Sigmoid colon (tissue), 7 donors: ENCODE data around the gene P2RY12. TPM values are rescaled to one million over a fixed set of nuclear protein-coding genes. Genes with fewer than 3 reads are reported as not detected.

ENCODE experiments used
- DNase-seq: peaks from one replicate; pipeline ENCODE4 v3.0.0-alpha.2; 2019
- H3K27ac ChIP-seq, 4 donors: fragments of 200-600 bp; sonication (generic); one replicate each; pipeline ENCODE4 v1.5.1; 2016 to 2019; ENCODE audit warnings: mild to moderate bottlenecking in 1 of 4
- H3K27me3 ChIP-seq, 3 donors: fragments of 200-600 bp; sonication (generic); one replicate each; pipeline ENCODE4 v1.5.1; 2019; ENCODE audit warnings: mild to moderate bottlenecking in 1 of 3
- H3K36me3 ChIP-seq, 4 donors: fragments of 200-600 bp; sonication (generic); one replicate each; pipeline ENCODE4 v1.5.1; 2016 to 2019
- H3K4me1 ChIP-seq, 4 donors: fragments of 200-600 bp; sonication (generic); one replicate each; pipeline ENCODE4 v1.5.1; 2017 to 2019
- H3K4me3 ChIP-seq, 4 donors: fragments of 200-600 bp; sonication (generic); one replicate each; pipeline ENCODE4 v1.5.1; 2017 to 2019; ENCODE audit warnings: mild to moderate bottlenecking in 2 of 4, moderate library complexity in 1 of 4
- H3K9me3 ChIP-seq, 4 donors: fragments of 200-600 bp in 3 of 4; sonication (generic) in 3 of 4; one replicate each; pipeline versions ENCODE4 v1.5.1 to v1.6.1; 2013 to 2019
- EP300 ChIP-seq, 4 donors: sonication (generic); formaldehyde crosslinking; IDR thresholded peaks; one replicate each; pipeline ENCODE4 v1.6.1; 2017; ENCODE audit warnings: antibody characterized with exemption in 4 of 4
- POLR2A ChIP-seq, 2 donors: fragments of 450-650 bp; IDR thresholded peaks; one replicate each; pipeline ENCODE4 v1.6.1; 2016; ENCODE audit warnings: antibody characterized with exemption in 2 of 2, mild to moderate bottlenecking in 2 of 2, moderate library complexity in 2 of 2
- POLR2AphosphoS5 ChIP-seq, 4 donors: sonication (generic); formaldehyde crosslinking; IDR thresholded peaks; one replicate each; pipeline ENCODE4 v1.6.1; 2017; ENCODE audit warnings: antibody characterized with exemption in 4 of 4
- WGBS, 2 donors: extraction: QIAGEN DNeasy Blood & Tissue Kit; methylation state at CpG; one replicate each; pipeline ENCODE4 v1.1.7; 2013; 5-methylcytosine and 5-hydroxymethylcytosine counted together
- intact Hi-C: fragments of 100-400 bp; cut with DNase I; formaldehyde crosslinking; loops from one replicate; pipeline ENCODE4 v1.15.1; 2023
- polyA plus RNA-seq, 3 donors: library from polyadenylated mRNA; stranded (reverse); fragments of 200-250 nt; gene quantifications; one replicate each; pipeline ENCODE4 v1.2.3, GENCODE V29; 2013
- total RNA-seq, 4 donors: library from RNA; depleted of rRNA; stranded (reverse); fragments of >200 nt; gene quantifications; one replicate each; pipeline ENCODE4 v1.1.0, GENCODE V29; 2016
- TF ChIP-seq, protein P1 (sequence below), 4 experiments: fragments of 450-650 bp in 3 of 4; fragments of 200-600 bp in 1 of 4; IDR thresholded peaks; one replicate each; pipeline ENCODE4 v1.5.1; 2016 to 2019; ENCODE audit warnings: antibody characterized with exemption in 4 of 4, mild to moderate bottlenecking in 3 of 4, moderate library complexity in 2 of 4
- donor health status: healthy with polysubstance abuse.
- donor health status: Bipolar disorder and iron deficiency.
- donor health status: healthy.

Gene P2RY12
- total and polyA plus RNA-seq, 7 donors = 0.60 to 9.3 (median 2.1) TPM

DNA sequence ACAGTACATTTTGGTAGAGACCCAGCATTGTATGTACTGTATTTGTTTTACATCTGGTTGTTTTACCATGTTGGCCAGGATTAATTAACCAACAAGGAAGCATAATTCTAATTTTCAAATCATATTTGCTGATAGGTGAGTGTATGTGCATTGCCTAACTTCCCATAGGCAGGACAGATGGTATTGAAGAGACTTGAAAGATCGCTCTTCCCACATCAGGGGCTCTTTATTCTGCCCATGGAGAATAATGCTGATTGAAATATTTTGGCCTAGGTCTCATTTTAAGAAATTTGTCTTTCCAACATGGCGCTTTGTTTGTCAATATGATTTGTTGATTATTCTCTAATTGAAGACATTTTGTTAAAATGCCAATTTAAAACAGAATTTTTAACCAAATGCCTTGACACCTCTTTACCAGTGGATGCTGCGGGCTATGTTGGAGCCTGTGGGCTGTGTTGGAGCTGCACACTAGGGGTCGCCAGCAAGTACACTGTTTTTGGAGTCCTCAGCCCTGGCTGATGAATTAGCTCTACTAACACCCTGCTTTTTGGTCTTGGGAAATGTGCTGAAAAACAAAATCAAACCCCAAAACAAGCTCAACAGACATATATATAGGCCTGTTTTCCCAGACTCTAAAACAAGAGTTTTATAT, 5.3 kb downstream of the P2RY12 start:
- H3K4me3 ChIP-seq = no peak overlapping the region
- H3K36me3 ChIP-seq = no peaks in the 10 kb centered on the region
- H3K27me3 ChIP-seq = no peaks in the 10 kb centered on the region
- H3K9me3 ChIP-seq = no peaks in the 10 kb centered on the region
- intact Hi-C loops = no loop called here
- no peak overlapping the region for H3K27ac ChIP-seq
- H3K4me1 ChIP-seq = peaks cover 0 to 3% (median 0%) of the 10 kb centered on the region in 4 donors
- no peak for DNase-seq
- 77 to 82% methylated on average over 4 of the region's 4 CpGs for WGBS, 2 donors
- TF ChIP-seq, protein P1, sequence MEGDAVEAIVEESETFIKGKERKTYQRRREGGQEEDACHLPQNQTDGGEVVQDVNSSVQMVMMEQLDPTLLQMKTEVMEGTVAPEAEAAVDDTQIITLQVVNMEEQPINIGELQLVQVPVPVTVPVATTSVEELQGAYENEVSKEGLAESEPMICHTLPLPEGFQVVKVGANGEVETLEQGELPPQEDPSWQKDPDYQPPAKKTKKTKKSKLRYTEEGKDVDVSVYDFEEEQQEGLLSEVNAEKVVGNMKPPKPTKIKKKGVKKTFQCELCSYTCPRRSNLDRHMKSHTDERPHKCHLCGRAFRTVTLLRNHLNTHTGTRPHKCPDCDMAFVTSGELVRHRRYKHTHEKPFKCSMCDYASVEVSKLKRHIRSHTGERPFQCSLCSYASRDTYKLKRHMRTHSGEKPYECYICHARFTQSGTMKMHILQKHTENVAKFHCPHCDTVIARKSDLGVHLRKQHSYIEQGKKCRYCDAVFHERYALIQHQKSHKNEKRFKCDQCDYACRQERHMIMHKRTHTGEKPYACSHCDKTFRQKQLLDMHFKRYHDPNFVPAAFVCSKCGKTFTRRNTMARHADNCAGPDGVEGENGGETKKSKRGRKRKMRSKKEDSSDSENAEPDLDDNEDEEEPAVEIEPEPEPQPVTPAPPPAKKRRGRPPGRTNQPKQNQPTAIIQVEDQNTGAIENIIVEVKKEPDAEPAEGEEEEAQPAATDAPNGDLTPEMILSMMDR (IDR thresholded peaks at IDR 0.05) = peak in 1 of 4 experiments; percentile 21
- no peak for TF ChIP-seq EP300 (IDR thresholded peaks at IDR 0.05)

DNA sequence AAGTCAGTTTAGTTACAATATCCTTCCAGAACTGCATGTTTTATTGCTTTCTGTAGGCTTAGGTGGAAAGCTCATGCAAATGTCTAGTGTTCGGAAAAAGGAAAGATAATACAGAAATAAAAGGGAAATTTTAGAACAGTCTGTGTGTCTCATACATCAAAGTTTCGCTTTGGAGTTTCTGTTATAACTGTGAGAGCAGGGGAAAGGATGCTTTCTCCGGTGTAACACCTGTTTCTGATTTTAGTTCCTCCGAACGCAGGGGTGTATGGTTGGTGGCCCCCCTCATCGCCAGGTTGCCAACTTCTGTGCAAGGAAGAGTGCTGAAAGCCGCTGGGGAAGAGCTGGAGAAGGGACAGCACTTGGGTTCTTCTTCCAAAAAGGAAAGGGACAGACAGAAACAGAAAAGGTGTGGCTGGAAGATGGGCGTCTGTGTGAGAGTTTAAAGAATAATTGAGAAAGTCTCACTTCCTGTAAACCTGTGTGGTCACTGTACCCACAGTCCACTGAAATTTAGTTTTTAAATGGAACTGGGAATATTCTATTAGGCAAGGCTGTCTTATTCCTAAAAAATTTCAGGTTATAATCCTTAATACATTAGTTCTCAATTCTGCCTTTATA, 6.7 kb downstream of the P2RY12 start:
- intact Hi-C loops = no loop called here

DNA sequence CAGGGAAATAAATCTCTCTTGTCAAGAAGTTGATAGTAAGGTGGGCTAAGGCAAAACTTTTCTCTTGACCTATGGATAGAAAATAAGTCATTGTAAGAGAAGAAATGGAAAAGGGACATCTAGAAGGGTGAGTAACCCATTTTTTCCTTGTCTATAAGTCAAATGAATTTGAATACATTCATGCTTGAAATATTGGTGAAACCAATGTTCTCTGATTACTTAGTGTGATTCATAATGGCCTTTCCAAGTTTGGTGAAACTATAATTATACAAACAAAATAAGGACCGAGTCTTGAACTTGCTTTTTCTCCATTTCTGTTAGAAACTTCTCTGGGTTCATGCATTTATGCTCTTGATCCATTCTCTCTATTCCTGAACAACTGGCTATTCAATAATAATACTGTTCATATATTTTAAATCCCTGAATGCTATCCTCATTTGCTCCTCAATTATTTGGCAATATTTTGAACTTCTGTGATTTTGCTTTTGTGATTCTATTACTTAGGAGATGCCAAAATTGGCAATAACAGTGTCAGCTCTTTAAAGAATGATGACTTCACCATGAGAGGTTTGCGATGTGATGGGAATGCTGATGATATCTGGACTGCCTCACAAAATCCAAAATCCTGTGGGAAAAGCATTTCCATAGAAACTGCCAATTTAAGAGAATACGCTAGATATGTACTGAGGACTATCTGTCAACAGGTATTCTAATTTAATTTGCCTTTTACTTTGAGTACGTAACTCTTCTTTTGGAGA, 12.3 kb downstream of the P2RY12 start:
- DNase-seq = no peak
- intact Hi-C loops = no loop called here
- WGBS, 2 donors = 94 to 95% methylated on average over 4 of the region's 4 CpGs
- H3K36me3 ChIP-seq = no peaks in the 10 kb centered on the region
- H3K9me3 ChIP-seq = no peaks in the 10 kb centered on the region
- no peaks in the 10 kb centered on the region for H3K4me1 ChIP-seq
- no peak overlapping the region for H3K4me3 ChIP-seq
- H3K27me3 ChIP-seq = no peaks in the 10 kb centered on the region
- H3K27ac ChIP-seq = no peak overlapping the region
- TF ChIP-seq POLR2A (IDR thresholded peaks at IDR 0.05) (no peak), POLR2AphosphoS5 (IDR thresholded peaks at IDR 0.05) (no peak), EP300 (IDR thresholded peaks at IDR 0.05) (no peak)
- TF ChIP-seq, protein P1 (IDR thresholded peaks at IDR 0.05) = no peak

More for the DNA sequence above, 6.7 kb downstream of the P2RY12 start:
- DNase-seq = no peak
- Histone ChIP-seq H3K4me1 (no peaks in the 10 kb centered on the region), H3K27ac (no peak overlapping the region), H3K4me3 (no peak overlapping the region), H3K9me3 (no peaks in the 10 kb centered on the region), H3K27me3 (no peaks in the 10 kb centered on the region), H3K36me3 (no peaks in the 10 kb centered on the region)
- 86 to 90% methylated on average over 8 of the region's 8 CpGs for WGBS, 2 donors
- TF ChIP-seq POLR2A (IDR thresholded peaks at IDR 0.05) (no peak), EP300 (IDR thresholded peaks at IDR 0.05) (no peak), POLR2AphosphoS5 (IDR thresholded peaks at IDR 0.05) (no peak)
- TF ChIP-seq, protein P1 (IDR thresholded peaks at IDR 0.05) = no peak

DNA sequence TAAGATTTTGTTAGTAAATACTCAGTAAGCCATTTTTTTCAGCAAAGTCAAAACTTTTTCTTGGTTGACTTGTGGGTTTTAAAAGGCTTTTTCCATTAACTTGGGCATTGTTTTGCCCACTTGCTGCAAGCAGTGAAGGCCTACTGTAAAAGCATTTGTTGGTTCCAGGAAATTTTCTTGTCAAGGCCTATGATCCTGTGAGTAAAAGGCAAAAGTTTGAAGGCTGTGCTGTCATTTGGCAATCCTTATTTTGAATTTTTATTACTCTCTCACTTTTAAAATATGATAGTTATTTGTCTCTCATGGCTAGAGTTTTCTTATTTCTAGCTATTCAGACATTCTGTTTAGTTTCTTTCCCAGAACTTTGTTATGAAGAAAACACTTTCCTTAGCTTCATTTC, 13.0 kb downstream of the P2RY12 start:
- Histone ChIP-seq H3K4me3 (no peak overlapping the region), H3K27me3 (no peaks in the 10 kb centered on the region), H3K9me3 (no peaks in the 10 kb centered on the region), H3K36me3 (no peaks in the 10 kb centered on the region), H3K27ac (no peak overlapping the region), H3K4me1 (no peaks in the 10 kb centered on the region)
- no peak for DNase-seq
- TF ChIP-seq POLR2A (IDR thresholded peaks at IDR 0.05) = no peak
- no peak for TF ChIP-seq EP300 (IDR thresholded peaks at IDR 0.05)
- intact Hi-C loops = no loop called here

DNA sequence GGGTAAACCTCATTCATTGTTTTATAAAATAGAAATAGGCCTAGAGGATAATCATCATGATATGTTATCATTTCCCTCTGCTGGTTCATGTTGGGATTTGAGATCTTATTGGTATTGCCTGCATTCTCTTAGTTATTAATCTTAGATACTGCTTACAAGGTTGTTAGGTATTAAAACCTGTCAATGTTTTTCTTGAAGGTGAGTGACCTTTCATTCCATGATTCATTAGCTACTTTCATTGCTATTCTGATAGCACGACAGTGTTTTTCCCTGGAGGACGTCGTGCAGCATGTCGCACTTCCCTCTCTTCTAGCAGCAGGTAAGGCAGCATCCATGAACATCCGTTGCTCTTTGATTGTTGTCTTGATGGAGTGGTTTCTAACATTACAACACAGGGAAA, 17.1 kb downstream of the P2RY12 start:
- intact Hi-C loops = no loop called here
- no peak overlapping the region for H3K27ac ChIP-seq
- TF ChIP-seq POLR2A (IDR thresholded peaks at IDR 0.05) = no peak
- no peak for TF ChIP-seq POLR2AphosphoS5 (IDR thresholded peaks at IDR 0.05)
- TF ChIP-seq, protein P1 (IDR thresholded peaks at IDR 0.05) = no peak
- TF ChIP-seq EP300 (IDR thresholded peaks at IDR 0.05) = no peak
- no peaks in the 10 kb centered on the region for H3K9me3 ChIP-seq
- WGBS, 2 donors = 84 to 89% methylated on average over 5 of the region's 5 CpGs
- H3K27me3 ChIP-seq = no peaks in the 10 kb centered on the region
- no peaks in the 10 kb centered on the region for H3K4me1 ChIP-seq
- no peaks in the 10 kb centered on the region for H3K36me3 ChIP-seq
- no peak for DNase-seq
- H3K4me3 ChIP-seq = no peak overlapping the region
